SK-N-SH (cell line): Measurements from ENCODE around the gene MAP2K2. TPM values are rescaled to one million over a fixed set of nuclear protein-coding genes. Genes with fewer than 3 reads are reported as not detected.
"Not testable (repeated sequence)": the region's sequence is repeated elsewhere in the genome, so short reads cannot be mapped to it uniquely, and the experiment has no call there.

Source experiments
- CTCF ChIA-PET: fragments of 300-600, 350-600 bp; formaldehyde crosslinking; extraction: SDS; loops from one replicate; lab custom pipeline; 2021; lab: Yijun Ruan, JAX
- POLR2A ChIA-PET: fragments of 350-600 bp; sonication (Branson Sonifier 250); formaldehyde crosslinking; extraction: SDS; loops from one replicate; lab custom pipeline; 2020; ENCODE audit warnings: antibody characterized with exemption, inconsistent platforms; lab: Yijun Ruan, JAX
- DNase-seq: peaks from one replicate; pipeline ENCODE4 v3.0.0; 2012
- H2AFZ ChIP-seq: fragments of 200-600 bp; sonication (generic); 2 replicates; pipeline ENCODE4 v1.8.1; 2016; ENCODE audit warnings: antibody characterized with exemption, mild to moderate bottlenecking, low read depth
- H3F3A ChIP-seq: fragments of 200-600 bp; sonication (generic); replicated peaks from 2 replicates; pipeline ENCODE3; 2016; ENCODE audit warnings: antibody characterized with exemption, mild to moderate bottlenecking; ENCODE audit not compliant: insufficient read depth
- H3K27ac ChIP-seq, 2 experiments: fragments of 200-500 bp in 1 of 2; fragments of 200-600 bp in 1 of 2; sonication (Bioruptor generic) in 1 of 2; sonication (generic), shearing (Covaris generic) in 1 of 2; 2 replicates each; pipeline versions ENCODE4 v1.5.1 to v1.6.1; 2014 to 2016; ENCODE audit warnings: low read depth in 2 of 2, inconsistent platforms in 1 of 2, low read length in 1 of 2, mild to moderate bottlenecking in 1 of 2, mixed read lengths in 1 of 2
- H3K27me3 ChIP-seq: fragments of 200-600 bp; sonication (generic), shearing (Covaris generic); 2 replicates; pipeline ENCODE4 v1.6.1; 2016; ENCODE audit warnings: mixed run types; ENCODE audit not compliant: insufficient read depth
- H3K36me3 ChIP-seq, 2 experiments: fragments of 200-500 bp in 1 of 2; fragments of 200-600 bp in 1 of 2; sonication (Bioruptor generic) in 1 of 2; sonication (generic) in 1 of 2; replicated peaks in 1 of 2; 2 replicates each; pipeline versions ENCODE3 to v1.5.1; 2014 to 2016; ENCODE audit warnings: low read length in 1 of 2, mild to moderate bottlenecking in 1 of 2; ENCODE audit not compliant: insufficient read depth in 2 of 2, control insufficient read depth in 1 of 2
- H3K4me1 ChIP-seq, 2 experiments: fragments of 200-500 bp in 1 of 2; fragments of 200-600 bp in 1 of 2; sonication (Bioruptor generic) in 1 of 2; sonication (generic), shearing (Covaris generic) in 1 of 2; 2 replicates each; pipeline versions ENCODE4 v1.5.1 to v1.6.1; 2014 to 2016; ENCODE audit warnings: low read depth in 1 of 2, low read length in 1 of 2, mixed run types in 1 of 2; ENCODE audit not compliant: insufficient read depth in 2 of 2, control insufficient read depth in 1 of 2
- H3K4me2 ChIP-seq: fragments of 200-600 bp; sonication (generic), shearing (Covaris generic); 2 replicates; pipeline ENCODE4 v1.6.1; 2017; ENCODE audit warnings: mixed run types
- H3K4me3 ChIP-seq, 2 experiments: fragments of 200-500 bp in 1 of 2; fragments of 200-600 bp in 1 of 2; sonication (Bioruptor generic) in 1 of 2; sonication (generic), shearing (Covaris generic) in 1 of 2; 2 replicates each; pipeline versions ENCODE4 v1.5.1 to v1.8.1; 2014 to 2016; ENCODE audit warnings: low read depth in 2 of 2, inconsistent platforms in 1 of 2, low read length in 1 of 2, mild to moderate bottlenecking in 1 of 2, mixed read lengths in 1 of 2, moderate library complexity in 1 of 2
- H3K79me2 ChIP-seq: fragments of 200-600 bp; sonication (generic); 2 replicates; pipeline ENCODE4 v1.8.1; 2017; ENCODE audit warnings: mild to moderate bottlenecking; ENCODE audit not compliant: insufficient read depth
- H3K9ac ChIP-seq: fragments of 200-600 bp; sonication (generic); 2 replicates; pipeline ENCODE4 v1.6.1; 2017; ENCODE audit warnings: mixed run types
- H3K9me2 ChIP-seq: fragments of 200-600 bp; sonication (generic); 2 replicates; pipeline ENCODE4 v1.6.1; 2017; ENCODE audit warnings: mixed run types
- H3K9me3 ChIP-seq: fragments of 200-600 bp; sonication (generic); 2 replicates; pipeline ENCODE4 v1.6.1; 2017; ENCODE audit warnings: mixed run types, mild to moderate bottlenecking, moderate library complexity
- H4K20me1 ChIP-seq: fragments of 200-600 bp; sonication (generic); 2 replicates; pipeline ENCODE4 v1.6.1; 2017; ENCODE audit warnings: mild to moderate bottlenecking, mixed run types; ENCODE audit not compliant: insufficient read depth
- CHD2 ChIP-seq: fragments of 150-350 bp; IDR thresholded peaks from 2 replicates; pipeline ENCODE4 v1.6.1; 2018; ENCODE audit warnings: low read length; ENCODE audit not compliant: partially characterized antibody
- EP300 ChIP-seq, 2 experiments: IDR thresholded peaks; 2 replicates each; pipeline versions ENCODE4 v1.4.0 to v1.6.1; 2012; ENCODE audit warnings: borderline replicate concordance in 1 of 2, low read depth in 1 of 2, low read length in 1 of 2
- EZH2phosphoT487 ChIP-seq: fragments of 200-600 bp; sonication (generic); IDR thresholded peaks from 2 replicates; pipeline ENCODE4 v1.6.1; 2017; ENCODE audit warnings: low read depth, mixed run types, mild to moderate bottlenecking, antibody characterized with exemption, moderate library complexity, borderline replicate concordance
- FOSL2 ChIP-seq: IDR thresholded peaks from 2 replicates; pipeline ENCODE4 v1.4.0; 2012; ENCODE audit warnings: low read depth, mild to moderate bottlenecking, moderate library complexity, borderline replicate concordance
- GATA2 ChIP-seq: sonication (generic); formaldehyde crosslinking; IDR thresholded peaks from 2 replicates; pipeline ENCODE4 v1.5.0; 2020; ENCODE audit warnings: mild to moderate bottlenecking, missing genetic modification reagents
- MXI1 ChIP-seq: IDR thresholded peaks from 2 replicates; pipeline ENCODE4 v1.6.1; 2012; ENCODE audit warnings: mild to moderate bottlenecking, low read depth, low read length, improper control_type of control experiment
- NFIC ChIP-seq: IDR thresholded peaks from 2 replicates; pipeline ENCODE4 v1.4.0; 2012; ENCODE audit warnings: borderline replicate concordance
- RAD21 ChIP-seq: IDR thresholded peaks from 2 replicates; pipeline ENCODE4 v1.6.1; 2012; ENCODE audit warnings: mild to moderate bottlenecking, low read length
- RCOR1 ChIP-seq: fragments of 150-350 bp; IDR thresholded peaks from 2 replicates; pipeline ENCODE4 v1.6.1; 2017; ENCODE audit warnings: antibody characterized with exemption, low read length
- RFX5 ChIP-seq: IDR thresholded peaks from 2 replicates; pipeline ENCODE4 v1.6.1; 2012; ENCODE audit warnings: mild to moderate bottlenecking, improper control_type of control experiment, low read length
- RXRA ChIP-seq: IDR thresholded peaks from 2 replicates; pipeline ENCODE4 v1.4.0; 2012; ENCODE audit warnings: low read depth, mild to moderate bottlenecking, borderline replicate concordance
- SIN3A ChIP-seq: IDR thresholded peaks from 2 replicates; pipeline ENCODE4 v1.6.1; 2012; ENCODE audit warnings: low read depth, mild to moderate bottlenecking, low read length, moderate library complexity, borderline replicate concordance
- SMC3 ChIP-seq: IDR thresholded peaks from 2 replicates; pipeline ENCODE4 v1.6.1; 2012; ENCODE audit warnings: low read depth, low read length, improper control_type of control experiment
- TAF1 ChIP-seq: IDR thresholded peaks from 2 replicates; pipeline ENCODE4 v1.6.1; 2012; ENCODE audit warnings: low read depth, mild to moderate bottlenecking, low read length, moderate library complexity, borderline replicate concordance
- TCF12 ChIP-seq: IDR thresholded peaks from 2 replicates; pipeline ENCODE4 v1.4.0; 2012
- TEAD4 ChIP-seq: IDR thresholded peaks from 2 replicates; pipeline ENCODE4 v1.4.0; 2012; ENCODE audit warnings: mild to moderate bottlenecking, borderline replicate concordance; ENCODE audit not compliant: insufficient read depth
- WGBS: methylation state at CpG from one replicate; pipeline ENCODE4 v1.1.6; 2017; ENCODE audit warnings: low lambda C conversion rate; 5-methylcytosine and 5-hydroxymethylcytosine counted together
- polyA plus RNA-seq, 3 experiments: library from polyadenylated mRNA; depleted of rRNA; stranded (reverse); fragments of >200 nt; gene quantifications; 2 replicates each; pipeline ENCODE4 v1.2.3, GENCODE V29; 2012
- TF ChIP-seq, protein P1 (sequence below): fragments of 200-600 bp; sonication (generic); IDR thresholded peaks from 2 replicates; pipeline ENCODE4 v1.6.1; 2017; ENCODE audit warnings: antibody characterized with exemption, mild to moderate bottlenecking, moderate library complexity
- TF ChIP-seq, protein P2 (sequence below): fragments of 150-350 bp; IDR thresholded peaks from 2 replicates; pipeline ENCODE4 v1.6.1; 2016; ENCODE audit warnings: mild to moderate bottlenecking, low read depth, low read length
- TF ChIP-seq, protein P3 (sequence below): IDR thresholded peaks from 2 replicates; pipeline ENCODE4 v1.4.0; 2012; ENCODE audit warnings: low read depth, borderline replicate concordance
- TF ChIP-seq, protein P4 (sequence below): IDR thresholded peaks from 2 replicates; pipeline ENCODE4 v1.4.0; 2012; ENCODE audit warnings: low read depth

MAP2K2 gene
- polyA plus RNA-seq, 1 of the 3 experiments (the other 2 are of a cell fraction), result 114 TPM

DNA sequence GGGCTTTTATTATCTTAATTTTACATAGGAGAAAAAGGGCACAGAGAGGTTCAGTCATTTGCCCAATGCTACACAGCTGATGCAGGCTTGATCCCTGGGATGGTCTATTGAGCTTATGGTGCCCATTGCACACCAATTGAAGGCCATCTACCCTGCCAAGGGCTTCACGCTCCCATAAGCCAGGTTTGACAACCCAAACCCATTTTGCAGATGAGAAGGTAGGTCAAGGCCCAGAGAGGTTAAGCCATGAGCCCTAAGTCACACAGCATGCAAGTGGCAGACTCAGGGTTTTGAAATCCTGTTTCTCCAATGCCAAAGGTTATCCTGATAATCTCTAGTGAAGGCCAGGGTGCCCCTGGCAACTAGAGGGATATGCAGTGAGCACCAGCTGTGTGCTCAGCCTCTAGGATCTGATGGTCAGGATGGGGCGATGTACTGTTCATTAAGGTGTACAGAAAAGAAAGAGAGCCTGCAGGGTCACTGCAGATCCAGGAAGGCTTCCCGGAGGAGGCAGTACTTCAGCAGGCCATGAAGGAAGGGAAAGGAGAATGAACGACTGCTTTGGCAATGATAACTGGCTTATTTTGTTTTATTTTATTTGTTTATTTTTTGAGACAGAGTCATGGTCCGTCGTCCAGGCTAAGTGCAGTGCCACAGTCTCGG lies 37.6 kb upstream of the MAP2K2 start:
- Histone ChIP-seq H3K79me2 (no peaks in the 10 kb centered on the region), H3K9me3 (no peaks in the 10 kb centered on the region), H3K4me3 (no peak overlapping the region), H2AFZ (no peak overlapping the region), H3F3A (no peaks in the 10 kb centered on the region), H3K4me1 (no peaks in the 10 kb centered on the region), H3K9ac (no peak overlapping the region), H3K9me2 (no peaks in the 10 kb centered on the region), H4K20me1 (no peaks in the 10 kb centered on the region), H3K4me2 (no peak overlapping the region), H3K27me3 (peaks cover 64% of the 10 kb centered on the region), H3K36me3 (no peaks in the 10 kb centered on the region), H3K27ac (no peak overlapping the region)
- CTCF ChIA-PET, result interaction anchor here (0.6 to 2.8 kb wide), 4 partner anchors 10 to 44 kb away, joined by 3 to 14 read pairs (median 4); no protein-coding TSS in a partner anchor
- WGBS, result 23% methylated on average over 7 of the region's 7 CpGs
- TF ChIP-seq, protein P1, sequence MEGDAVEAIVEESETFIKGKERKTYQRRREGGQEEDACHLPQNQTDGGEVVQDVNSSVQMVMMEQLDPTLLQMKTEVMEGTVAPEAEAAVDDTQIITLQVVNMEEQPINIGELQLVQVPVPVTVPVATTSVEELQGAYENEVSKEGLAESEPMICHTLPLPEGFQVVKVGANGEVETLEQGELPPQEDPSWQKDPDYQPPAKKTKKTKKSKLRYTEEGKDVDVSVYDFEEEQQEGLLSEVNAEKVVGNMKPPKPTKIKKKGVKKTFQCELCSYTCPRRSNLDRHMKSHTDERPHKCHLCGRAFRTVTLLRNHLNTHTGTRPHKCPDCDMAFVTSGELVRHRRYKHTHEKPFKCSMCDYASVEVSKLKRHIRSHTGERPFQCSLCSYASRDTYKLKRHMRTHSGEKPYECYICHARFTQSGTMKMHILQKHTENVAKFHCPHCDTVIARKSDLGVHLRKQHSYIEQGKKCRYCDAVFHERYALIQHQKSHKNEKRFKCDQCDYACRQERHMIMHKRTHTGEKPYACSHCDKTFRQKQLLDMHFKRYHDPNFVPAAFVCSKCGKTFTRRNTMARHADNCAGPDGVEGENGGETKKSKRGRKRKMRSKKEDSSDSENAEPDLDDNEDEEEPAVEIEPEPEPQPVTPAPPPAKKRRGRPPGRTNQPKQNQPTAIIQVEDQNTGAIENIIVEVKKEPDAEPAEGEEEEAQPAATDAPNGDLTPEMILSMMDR, result no peak
- TF ChIP-seq RXRA (no peak), SIN3A (no peak), TEAD4 (no peak), SMC3 (no peak), CHD2 (no peak), MXI1 (no peak), TCF12 (no peak), FOSL2 (no peak), RAD21 (no peak), RFX5 (no peak), EP300 (IDR thresholded peaks at IDR 0.05; ENCODE audit: borderline replicate concordance in 1 of 2, low read depth in 1 of 2, low read length in 1 of 2) (no peak), GATA2 (CRISPR knock-in tag) (no peak), RCOR1 (no peak), EZH2phosphoT487 (no peak), TAF1 (no peak), NFIC (no peak)
- TF ChIP-seq, protein P2, sequence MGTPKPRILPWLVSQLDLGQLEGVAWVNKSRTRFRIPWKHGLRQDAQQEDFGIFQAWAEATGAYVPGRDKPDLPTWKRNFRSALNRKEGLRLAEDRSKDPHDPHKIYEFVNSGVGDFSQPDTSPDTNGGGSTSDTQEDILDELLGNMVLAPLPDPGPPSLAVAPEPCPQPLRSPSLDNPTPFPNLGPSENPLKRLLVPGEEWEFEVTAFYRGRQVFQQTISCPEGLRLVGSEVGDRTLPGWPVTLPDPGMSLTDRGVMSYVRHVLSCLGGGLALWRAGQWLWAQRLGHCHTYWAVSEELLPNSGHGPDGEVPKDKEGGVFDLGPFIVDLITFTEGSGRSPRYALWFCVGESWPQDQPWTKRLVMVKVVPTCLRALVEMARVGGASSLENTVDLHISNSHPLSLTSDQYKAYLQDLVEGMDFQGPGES, result no peak
- TF ChIP-seq, protein P3, sequence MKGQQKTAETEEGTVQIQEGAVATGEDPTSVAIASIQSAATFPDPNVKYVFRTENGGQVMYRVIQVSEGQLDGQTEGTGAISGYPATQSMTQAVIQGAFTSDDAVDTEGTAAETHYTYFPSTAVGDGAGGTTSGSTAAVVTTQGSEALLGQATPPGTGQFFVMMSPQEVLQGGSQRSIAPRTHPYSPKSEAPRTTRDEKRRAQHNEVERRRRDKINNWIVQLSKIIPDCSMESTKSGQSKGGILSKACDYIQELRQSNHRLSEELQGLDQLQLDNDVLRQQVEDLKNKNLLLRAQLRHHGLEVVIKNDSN, result no peak
- TF ChIP-seq, protein P4, sequence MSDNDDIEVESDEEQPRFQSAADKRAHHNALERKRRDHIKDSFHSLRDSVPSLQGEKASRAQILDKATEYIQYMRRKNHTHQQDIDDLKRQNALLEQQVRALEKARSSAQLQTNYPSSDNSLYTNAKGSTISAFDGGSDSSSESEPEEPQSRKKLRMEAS, result no peak
- DNase-seq, result no peak
- POLR2A ChIA-PET, result no interaction called here

DNA sequence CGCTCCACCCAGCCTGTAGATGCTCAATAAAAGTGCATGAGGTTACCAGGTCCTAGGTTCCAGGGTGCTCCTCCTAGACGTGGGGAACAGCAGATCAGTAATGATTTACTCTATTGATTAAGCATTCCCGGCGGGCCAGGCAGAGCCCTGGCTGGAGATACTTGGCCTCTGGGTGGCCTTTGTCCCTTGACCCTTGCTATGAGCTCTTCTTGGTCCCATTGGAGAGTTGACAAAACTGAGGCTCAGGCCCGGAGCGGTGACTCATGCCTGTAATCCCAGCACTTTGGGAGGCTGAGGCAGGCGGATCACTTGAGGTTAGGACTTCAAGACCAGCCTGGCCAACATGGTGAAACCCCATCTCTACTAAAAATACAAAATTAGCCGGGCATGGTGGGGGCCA lies 34.0 kb upstream of the MAP2K2 start:
- not testable (repeated sequence) for H3K4me3 ChIP-seq, H3K4me1 ChIP-seq, H3K9me2 ChIP-seq, H4K20me1 ChIP-seq, H3K9me3 ChIP-seq, H3K36me3 ChIP-seq, H3K9ac ChIP-seq, H3K4me2 ChIP-seq, H3K79me2 ChIP-seq, H3K27ac ChIP-seq, H2AFZ ChIP-seq, H3F3A ChIP-seq
- H3K27me3 ChIP-seq, result peaks cover 44% of the 10 kb centered on the region
- 47% methylated on average over 8 of the region's 8 CpGs for WGBS
- POLR2A ChIA-PET, result interaction anchor here (0.5 kb wide), 1 partner anchor 224 kb away, joined by 3 read pairs; no protein-coding TSS in a partner anchor
- CTCF ChIA-PET, result interaction anchor here (1.6 to 3.3 kb wide), 2 partner anchors 10 to 17 kb away, joined by 6 to 16 read pairs; no protein-coding TSS in a partner anchor
- DNase-seq, result peak; percentile 3
